Transverse colon (tissue), 4 donors: Measurements from ENCODE around the gene LRP1B. TPM values are rescaled to one million over a fixed set of nuclear protein-coding genes. Genes with fewer than 3 reads are reported as not detected.

Experiments
- DNase-seq: peaks from one replicate; pipeline ENCODE4 v3.0.0-alpha.2; 2019
- H3K27ac ChIP-seq, 4 donors: fragments of 200-600 bp; sonication (generic); 2 replicates each; pipeline ENCODE4 v1.5.1; 2016 to 2018; ENCODE audit warnings: inconsistent platforms in 4 of 4
- H3K27me3 ChIP-seq: fragments of 200-600 bp; sonication (generic); 2 replicates; pipeline ENCODE4 v1.5.1; 2017; ENCODE audit warnings: inconsistent platforms
- H3K36me3 ChIP-seq, 4 donors: fragments of 200-600 bp; sonication (generic); 2 replicates each; pipeline ENCODE4 v1.5.1; 2017 to 2019; ENCODE audit warnings: inconsistent platforms in 4 of 4
- H3K4me1 ChIP-seq, 4 donors: fragments of 200-600 bp; sonication (generic); 2 replicates each; pipeline ENCODE4 v1.5.1; 2017 to 2020; ENCODE audit warnings: inconsistent platforms in 4 of 4
- H3K4me3 ChIP-seq, 4 donors: fragments of 200-600 bp; sonication (generic); 1 replicate in 1 of 4; 2 replicates in 3 of 4; pipeline versions ENCODE4 v1.5.1 to v1.6.1; 2017 to 2019; ENCODE audit warnings: inconsistent platforms in 4 of 4
- H3K9me3 ChIP-seq, 2 donors: fragments of 200-600 bp; sonication (generic); 2 replicates each; pipeline ENCODE4 v1.5.1; 2017 to 2019; ENCODE audit warnings: inconsistent platforms in 2 of 2
- EP300 ChIP-seq: sonication (generic); formaldehyde crosslinking; IDR thresholded peaks from one replicate; pipeline ENCODE4 v1.6.1; 2017; ENCODE audit warnings: antibody characterized with exemption, low read depth
- POLR2A ChIP-seq: fragments of 450-650 bp; IDR thresholded peaks from one replicate; pipeline ENCODE4 v1.6.1; 2016; ENCODE audit warnings: antibody characterized with exemption, mild to moderate bottlenecking, moderate library complexity
- POLR2AphosphoS5 ChIP-seq, 3 donors: sonication (generic); formaldehyde crosslinking; IDR thresholded peaks; one replicate each; pipeline ENCODE4 v1.6.1; 2016; ENCODE audit warnings: antibody characterized with exemption in 3 of 3
- WGBS, 2 donors: methylation state at CpG; one replicate each; pipeline ENCODE4 v1.1.5; 2018; ENCODE audit warnings: low coverage in 1 of 2; 5-methylcytosine and 5-hydroxymethylcytosine counted together
- in situ Hi-C, 4 donors: fragments of 200-750 bp; cut with MboI; loops; one replicate each; pipeline versions ENCODE4 v1.15.0 to v1.15.1; 2017; ENCODE audit warnings: low sequenced_read_pairs in 3 of 4, low pct_ligation_motif_present in 1 of 4, low pct_unique_long_range_greater_than_20kb in 1 of 4
- intact Hi-C: fragments of 100-400 bp; cut with DNase I; formaldehyde crosslinking; loops from one replicate; pipeline ENCODE4 v1.15.1; 2023; ENCODE audit warnings: low total_unique reads
- total RNA-seq, 4 donors: library from RNA; depleted of rRNA; stranded (reverse); fragments of >200 nt; gene quantifications; one replicate each; pipeline ENCODE4 v1.1.0, GENCODE V29; 2016
- TF ChIP-seq, protein P1 (sequence below), 5 experiments: fragments of 200-600 bp in 3 of 5; fragments of 450-650 bp in 2 of 5; sonication (generic) in 3 of 5; IDR thresholded peaks; 1 replicate in 2 of 5; 2 replicates in 3 of 5; pipeline ENCODE4 v1.5.1; 2016 to 2017; ENCODE audit warnings: antibody characterized with exemption in 5 of 5, inconsistent platforms in 3 of 5, mild to moderate bottlenecking in 2 of 5, moderate library complexity in 1 of 5

The LRP1B gene
- total RNA-seq, 4 donors from 2014 or later: 0.48 to 5.4 (median 0.82) TPM; not detected in 1

DNA sequence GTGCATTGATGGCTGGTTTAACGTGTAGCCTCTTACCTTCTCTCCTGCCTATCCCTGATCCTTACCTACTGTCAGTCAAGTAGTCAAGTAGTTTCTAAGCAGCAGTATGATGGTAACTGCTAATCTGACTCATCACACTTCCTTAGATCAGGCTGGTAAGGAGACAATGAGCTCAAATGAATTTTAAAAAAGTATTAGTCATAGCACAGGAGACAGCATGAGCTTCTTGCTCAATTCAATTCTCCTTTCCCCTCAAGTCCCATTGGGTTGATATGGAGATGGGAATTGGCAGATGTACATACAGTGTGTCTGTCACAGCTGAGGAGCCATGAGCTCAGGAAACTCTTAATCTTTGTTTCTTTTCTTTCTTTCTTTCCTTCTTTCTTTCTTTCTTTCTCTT is 799.7 kb downstream of the LRP1B start:
- no peaks in the 10 kb centered on the region for H3K9me3 ChIP-seq
- H3K4me3 ChIP-seq: no peak overlapping the region
- H3K4me1 ChIP-seq: no peaks in the 10 kb centered on the region
- no peak for DNase-seq
- intact Hi-C loops: no loop called here
- no peak overlapping the region for H3K27ac ChIP-seq
- 68% methylated on average over 1 of the region's 1 CpG; no CpG with 5 or more reads in 1 of the 2 donors for WGBS, 2 donors
- no peaks in the 10 kb centered on the region for H3K27me3 ChIP-seq
- H3K36me3 ChIP-seq: no peaks in the 10 kb centered on the region
- in situ Hi-C loops: no loop called here
- no peak for TF ChIP-seq POLR2A
- TF ChIP-seq, protein P1, sequence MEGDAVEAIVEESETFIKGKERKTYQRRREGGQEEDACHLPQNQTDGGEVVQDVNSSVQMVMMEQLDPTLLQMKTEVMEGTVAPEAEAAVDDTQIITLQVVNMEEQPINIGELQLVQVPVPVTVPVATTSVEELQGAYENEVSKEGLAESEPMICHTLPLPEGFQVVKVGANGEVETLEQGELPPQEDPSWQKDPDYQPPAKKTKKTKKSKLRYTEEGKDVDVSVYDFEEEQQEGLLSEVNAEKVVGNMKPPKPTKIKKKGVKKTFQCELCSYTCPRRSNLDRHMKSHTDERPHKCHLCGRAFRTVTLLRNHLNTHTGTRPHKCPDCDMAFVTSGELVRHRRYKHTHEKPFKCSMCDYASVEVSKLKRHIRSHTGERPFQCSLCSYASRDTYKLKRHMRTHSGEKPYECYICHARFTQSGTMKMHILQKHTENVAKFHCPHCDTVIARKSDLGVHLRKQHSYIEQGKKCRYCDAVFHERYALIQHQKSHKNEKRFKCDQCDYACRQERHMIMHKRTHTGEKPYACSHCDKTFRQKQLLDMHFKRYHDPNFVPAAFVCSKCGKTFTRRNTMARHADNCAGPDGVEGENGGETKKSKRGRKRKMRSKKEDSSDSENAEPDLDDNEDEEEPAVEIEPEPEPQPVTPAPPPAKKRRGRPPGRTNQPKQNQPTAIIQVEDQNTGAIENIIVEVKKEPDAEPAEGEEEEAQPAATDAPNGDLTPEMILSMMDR (IDR thresholded peaks at IDR 0.05): no peak
- TF ChIP-seq EP300: no peak

DNA sequence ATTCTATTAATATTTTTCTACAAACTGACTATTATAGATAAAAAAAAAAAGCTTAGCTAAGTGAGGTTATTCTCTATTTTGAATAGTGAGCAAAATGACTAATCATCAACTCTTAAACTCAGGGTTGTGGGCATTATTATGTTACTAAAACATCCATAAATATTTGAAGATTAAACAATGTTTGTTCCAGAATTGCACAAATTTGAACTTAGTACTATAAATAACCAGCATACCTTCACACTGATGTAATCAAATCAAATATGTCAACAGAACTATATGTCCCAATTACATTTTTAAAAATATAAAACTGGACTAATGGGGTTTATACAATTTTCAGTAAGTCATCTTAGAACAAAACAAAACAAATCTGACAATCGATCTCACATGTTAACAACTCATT is 800.9 kb downstream of the LRP1B start:
- intact Hi-C loops (no loop called here), in situ Hi-C loops (no loop called here)
- TF ChIP-seq POLR2AphosphoS5 (IDR thresholded peaks at IDR 0.05): no peak
- no peak for TF ChIP-seq EP300
- no peak for TF ChIP-seq POLR2A
- TF ChIP-seq, protein P1 (IDR thresholded peaks at IDR 0.05): no peak
- Histone ChIP-seq H3K27me3 (no peaks in the 10 kb centered on the region), H3K27ac (no peak overlapping the region), H3K9me3 (no peaks in the 10 kb centered on the region), H3K4me1 (no peaks in the 10 kb centered on the region), H3K36me3 (no peaks in the 10 kb centered on the region), H3K4me3 (no peak overlapping the region)
- whole genome bisulfite sequencing, 2 donors: 64 to 85% methylated on average over 1 of the region's 1 CpG
- DNase-seq: no peak

- H3K9me3 ChIP-seq: no peaks in the 10 kb centered on the region
- TF ChIP-seq, protein P1 (IDR thresholded peaks at IDR 0.05): no peak
- no peak for TF ChIP-seq POLR2A
- TF ChIP-seq EP300: no peak
- no peak for TF ChIP-seq POLR2AphosphoS5 (IDR thresholded peaks at IDR 0.05)
- no peaks in the 10 kb centered on the region for H3K36me3 ChIP-seq
- in situ Hi-C loops (no loop called here), intact Hi-C loops (no loop called here)
- no peaks in the 10 kb centered on the region for H3K4me1 ChIP-seq
- H3K27ac ChIP-seq: no peak overlapping the region
- WGBS, 2 donors: 59 to 60% methylated on average over 1 to 2 of the region's 2 CpGs
- H3K4me3 ChIP-seq: no peak overlapping the region
- no peak for DNase-seq
- H3K27me3 ChIP-seq: no peaks in the 10 kb centered on the region
Observed at GRCh38 chr2:141323571-141323970, 807.2 kb downstream of the LRP1B start.

- Histone ChIP-seq H3K4me3 (no peak overlapping the region), H3K27ac (no peak overlapping the region), H3K9me3 (no peaks in the 10 kb centered on the region), H3K36me3 (no peaks in the 10 kb centered on the region), H3K27me3 (no peaks in the 10 kb centered on the region), H3K4me1 (no peaks in the 10 kb centered on the region)
- no peak for TF ChIP-seq POLR2AphosphoS5 (IDR thresholded peaks at IDR 0.05)
- no peak for TF ChIP-seq POLR2A
- no peak for TF ChIP-seq EP300
- TF ChIP-seq, protein P1 (IDR thresholded peaks at IDR 0.05): no peak
- in situ Hi-C loops (no loop called here), intact Hi-C loops (no loop called here)
- no peak for DNase-seq
Observed at GRCh38 chr2:141317986-141318385, 812.8 kb downstream of the LRP1B start.
